ENCODE measurements around the gene MED27.

DNA sequence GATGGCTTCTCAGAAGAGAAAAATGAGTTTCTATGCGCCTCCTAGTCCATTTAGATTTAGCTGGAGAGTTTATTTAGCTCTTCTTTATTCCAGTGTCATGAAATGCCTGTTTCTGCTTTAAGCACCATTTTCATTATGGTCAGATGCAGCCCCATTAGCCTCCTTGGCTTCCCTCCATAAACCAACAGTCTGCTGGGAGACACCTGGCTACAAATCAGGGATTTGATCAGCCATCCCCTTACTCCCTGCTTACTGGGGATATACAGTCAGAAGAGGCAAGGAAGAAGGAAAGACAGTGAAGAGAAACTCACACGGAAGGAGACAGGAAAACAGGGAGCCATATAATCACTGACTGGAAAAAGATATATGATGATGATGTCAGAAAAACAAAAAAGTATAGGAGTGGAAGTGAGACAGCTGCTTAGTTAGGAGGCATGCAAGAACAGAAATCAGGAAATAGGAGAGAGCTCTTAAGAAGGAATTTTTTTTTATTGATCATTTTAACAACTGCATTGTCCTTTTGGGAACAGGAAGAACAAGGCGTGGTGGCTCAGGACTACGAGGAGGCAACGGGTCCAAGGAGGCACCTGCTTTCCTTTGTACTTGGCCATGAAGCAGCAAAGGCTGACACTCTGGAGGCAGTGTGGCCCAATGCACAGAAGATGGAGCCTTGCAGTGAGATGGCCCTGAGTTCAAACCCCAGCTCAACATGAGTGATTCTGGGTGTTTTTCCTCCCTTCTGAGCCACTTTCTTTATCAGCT is 56.1 kb downstream of the MED27 start:
- TF ChIP-seq, protein P1, sequence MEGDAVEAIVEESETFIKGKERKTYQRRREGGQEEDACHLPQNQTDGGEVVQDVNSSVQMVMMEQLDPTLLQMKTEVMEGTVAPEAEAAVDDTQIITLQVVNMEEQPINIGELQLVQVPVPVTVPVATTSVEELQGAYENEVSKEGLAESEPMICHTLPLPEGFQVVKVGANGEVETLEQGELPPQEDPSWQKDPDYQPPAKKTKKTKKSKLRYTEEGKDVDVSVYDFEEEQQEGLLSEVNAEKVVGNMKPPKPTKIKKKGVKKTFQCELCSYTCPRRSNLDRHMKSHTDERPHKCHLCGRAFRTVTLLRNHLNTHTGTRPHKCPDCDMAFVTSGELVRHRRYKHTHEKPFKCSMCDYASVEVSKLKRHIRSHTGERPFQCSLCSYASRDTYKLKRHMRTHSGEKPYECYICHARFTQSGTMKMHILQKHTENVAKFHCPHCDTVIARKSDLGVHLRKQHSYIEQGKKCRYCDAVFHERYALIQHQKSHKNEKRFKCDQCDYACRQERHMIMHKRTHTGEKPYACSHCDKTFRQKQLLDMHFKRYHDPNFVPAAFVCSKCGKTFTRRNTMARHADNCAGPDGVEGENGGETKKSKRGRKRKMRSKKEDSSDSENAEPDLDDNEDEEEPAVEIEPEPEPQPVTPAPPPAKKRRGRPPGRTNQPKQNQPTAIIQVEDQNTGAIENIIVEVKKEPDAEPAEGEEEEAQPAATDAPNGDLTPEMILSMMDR (IDR thresholded peaks at IDR 0.05; ENCODE audit: low read depth, low read length), result no peak
- TF ChIP-seq, protein P2, sequence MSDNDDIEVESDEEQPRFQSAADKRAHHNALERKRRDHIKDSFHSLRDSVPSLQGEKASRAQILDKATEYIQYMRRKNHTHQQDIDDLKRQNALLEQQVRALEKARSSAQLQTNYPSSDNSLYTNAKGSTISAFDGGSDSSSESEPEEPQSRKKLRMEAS (IDR thresholded peaks at IDR 0.05; ENCODE audit: low read depth, low read length), result no peak
- TF ChIP-seq POLR2A (IDR thresholded peaks at IDR 0.05; ENCODE audit: extremely low read depth, insufficient read length) (no peak), MYC (IDR thresholded peaks at IDR 0.05; ENCODE audit: low read depth, low read length) (no peak)
